CD4-positive, alpha-beta T cell treated with Interleukin-15 for 4 hours (primary cell): ENCODE data around the gene PBX1.

Source experiments
- DNase-seq: peaks from one replicate; pipeline ENCODE4 v3.0.0-alpha.2; 2020; ENCODE audit warnings: low spot score

The PBX1 gene

GRCh38 chr1:164618202-164618564, 59.2 kb downstream of the PBX1 start:
- DNase-seq: no peak

GRCh38 chr1:164619006-164619784, 60.2 kb downstream of the PBX1 start:
- DNase-seq: no peak

GRCh38 chr1:164622068-164622845, 63.3 kb downstream of the PBX1 start:
- DNase-seq: no peak

- no peak for DNase-seq
Measured at GRCh38 chr1:164623805-164624204, 64.8 kb downstream of the PBX1 start.

- DNase-seq: no peak
Measured at GRCh38 chr1:164624400-164624799, 65.4 kb downstream of the PBX1 start.

- DNase-seq: no peak
Measured at GRCh38 chr1:164625004-164625617, 66.1 kb downstream of the PBX1 start.

GRCh38 chr1:164628772-164629171, 69.8 kb downstream of the PBX1 start:
- DNase-seq: no peak

- DNase-seq: no peak
Measured at GRCh38 chr1:164629971-164630370, 71.0 kb downstream of the PBX1 start.

GRCh38 chr1:164630626-164631396, 71.8 kb downstream of the PBX1 start:
- DNase-seq: no peak

- no peak for DNase-seq
Measured at GRCh38 chr1:164631751-164632150, 72.8 kb downstream of the PBX1 start.

- DNase-seq: no peak
Measured at GRCh38 chr1:164633997-164634396, 75.0 kb downstream of the PBX1 start.

GRCh38 chr1:164635059-164635802, 76.2 kb downstream of the PBX1 start:
- DNase-seq: no peak

- DNase-seq: no peak
Measured at GRCh38 chr1:164635803-164636731, 77.1 kb downstream of the PBX1 start.

GRCh38 chr1:164636757-164637156, 77.8 kb downstream of the PBX1 start:
- DNase-seq: no peak

GRCh38 chr1:164637461-164638375, 78.7 kb downstream of the PBX1 start:
- DNase-seq: no peak

GRCh38 chr1:164638492-164639202, 79.7 kb downstream of the PBX1 start:
- no peak for DNase-seq

GRCh38 chr1:164640686-164641352, 81.8 kb downstream of the PBX1 start:
- DNase-seq: no peak

GRCh38 chr1:164641353-164641730, 82.4 kb downstream of the PBX1 start:
- no peak for DNase-seq
